ENCODE data around the gene SPTBN2. TPM values are rescaled to one million over a fixed set of nuclear protein-coding genes. Genes with fewer than 3 reads are reported as not detected.

Gene SPTBN2
- total RNA-seq, 4 donors from 2014 or later = under 0.01 to 31.0 (median 1.6) TPM

- Histone ChIP-seq H3K27me3 (no peaks in the 10 kb centered on the region), H3K4me3 (no peak overlapping the region), H3K27ac (no peak overlapping the region), H3K36me3 (no peaks in the 10 kb centered on the region), H3K9me3 (no peaks in the 10 kb centered on the region), H3K4me1 (no peaks in the 10 kb centered on the region)
- intact Hi-C loops (cut with DNase I; ENCODE audit: low total_unique reads) = loop anchor here (10.0 kb wide), 1 partner anchor 272 kb away; no protein-coding TSS in a partner anchor
- DNase-seq = no peak
- TF ChIP-seq POLR2A (IDR thresholded peaks at IDR 0.05) = no peak
- TF ChIP-seq, protein P1, sequence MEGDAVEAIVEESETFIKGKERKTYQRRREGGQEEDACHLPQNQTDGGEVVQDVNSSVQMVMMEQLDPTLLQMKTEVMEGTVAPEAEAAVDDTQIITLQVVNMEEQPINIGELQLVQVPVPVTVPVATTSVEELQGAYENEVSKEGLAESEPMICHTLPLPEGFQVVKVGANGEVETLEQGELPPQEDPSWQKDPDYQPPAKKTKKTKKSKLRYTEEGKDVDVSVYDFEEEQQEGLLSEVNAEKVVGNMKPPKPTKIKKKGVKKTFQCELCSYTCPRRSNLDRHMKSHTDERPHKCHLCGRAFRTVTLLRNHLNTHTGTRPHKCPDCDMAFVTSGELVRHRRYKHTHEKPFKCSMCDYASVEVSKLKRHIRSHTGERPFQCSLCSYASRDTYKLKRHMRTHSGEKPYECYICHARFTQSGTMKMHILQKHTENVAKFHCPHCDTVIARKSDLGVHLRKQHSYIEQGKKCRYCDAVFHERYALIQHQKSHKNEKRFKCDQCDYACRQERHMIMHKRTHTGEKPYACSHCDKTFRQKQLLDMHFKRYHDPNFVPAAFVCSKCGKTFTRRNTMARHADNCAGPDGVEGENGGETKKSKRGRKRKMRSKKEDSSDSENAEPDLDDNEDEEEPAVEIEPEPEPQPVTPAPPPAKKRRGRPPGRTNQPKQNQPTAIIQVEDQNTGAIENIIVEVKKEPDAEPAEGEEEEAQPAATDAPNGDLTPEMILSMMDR (IDR thresholded peaks at IDR 0.05) = no peak
Measured at GRCh38 chr11:66686801-66687750, 41.9 kb downstream of the SPTBN2 start.

- Histone ChIP-seq H3K36me3 (no peaks in the 10 kb centered on the region), H3K27me3 (no peaks in the 10 kb centered on the region), H3K4me3 (no peak overlapping the region), H3K27ac (no peak overlapping the region), H3K9me3 (no peaks in the 10 kb centered on the region), H3K4me1 (no peaks in the 10 kb centered on the region)
- no peak for TF ChIP-seq POLR2A (IDR thresholded peaks at IDR 0.05)
- intact Hi-C loops (cut with DNase I; ENCODE audit: low total_unique reads) = loop anchor here (10.0 kb wide), 1 partner anchor 271 kb away; no protein-coding TSS in a partner anchor
- DNase-seq = no peak
Measured at GRCh38 chr11:66686100-66686785, 42.8 kb downstream of the SPTBN2 start.

- Histone ChIP-seq H3K27me3 (no peaks in the 10 kb centered on the region), H3K9me3 (no peaks in the 10 kb centered on the region), H3K36me3 (no peaks in the 10 kb centered on the region), H3K4me1 (no peaks in the 10 kb centered on the region), H3K4me3 (no peak overlapping the region), H3K27ac (no peak overlapping the region)
- no peak for DNase-seq
- intact Hi-C loops (cut with DNase I; ENCODE audit: low total_unique reads) = loop anchor here (10.0 kb wide), 1 partner anchor 271 kb away; no protein-coding TSS in a partner anchor
- TF ChIP-seq, protein P1 (IDR thresholded peaks at IDR 0.05) = no peak
- no peak for TF ChIP-seq POLR2A (IDR thresholded peaks at IDR 0.05)
Measured at GRCh38 chr11:66685276-66686099, 43.5 kb downstream of the SPTBN2 start.

- no peaks in the 10 kb centered on the region for H3K9me3 ChIP-seq
- no peak overlapping the region for H3K4me3 ChIP-seq
- intact Hi-C loops (cut with DNase I; ENCODE audit: low total_unique reads) = loop anchor here (10.0 kb wide), 1 partner anchor 270 kb away; no protein-coding TSS in a partner anchor
- H3K36me3 ChIP-seq = no peaks in the 10 kb centered on the region
- DNase-seq = no peak
- no peaks in the 10 kb centered on the region for H3K27me3 ChIP-seq
- TF ChIP-seq, protein P1 (IDR thresholded peaks at IDR 0.05) = no peak
- TF ChIP-seq POLR2A (IDR thresholded peaks at IDR 0.05) = no peak
- H3K4me1 ChIP-seq = no peaks in the 10 kb centered on the region
- H3K27ac ChIP-seq = no peak overlapping the region
Measured at GRCh38 chr11:66684635-66685034, 44.4 kb downstream of the SPTBN2 start.

DNA sequence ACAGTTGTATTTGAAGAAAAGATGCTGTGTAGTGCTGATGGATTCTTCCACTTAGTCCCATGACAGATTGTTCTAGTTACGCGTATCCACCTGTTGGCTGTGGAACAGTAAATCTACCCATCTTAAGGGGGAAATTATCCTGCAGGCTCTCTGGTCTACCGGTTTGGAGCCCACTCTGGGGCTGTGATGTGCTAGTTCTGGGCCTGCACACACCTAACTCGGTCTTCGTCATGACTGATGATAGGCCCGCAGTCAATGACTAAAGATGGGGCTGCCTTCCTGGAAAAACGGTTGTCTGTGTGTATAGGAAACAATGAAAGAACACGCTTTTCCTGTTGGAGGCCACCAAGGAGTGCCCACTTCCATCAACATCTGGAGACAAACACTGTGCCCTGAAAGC, 45.1 kb downstream of the SPTBN2 start:
- TF ChIP-seq, protein P1 (IDR thresholded peaks at IDR 0.05) = no peak
- no peak for TF ChIP-seq POLR2A (IDR thresholded peaks at IDR 0.05)
- no peaks in the 10 kb centered on the region for H3K4me1 ChIP-seq
- H3K4me3 ChIP-seq = no peak overlapping the region
- no peak for DNase-seq
- no peak overlapping the region for H3K27ac ChIP-seq
- intact Hi-C loops (cut with DNase I; ENCODE audit: low total_unique reads) = loop anchor here (10.0 kb wide), 1 partner anchor 269 kb away; no protein-coding TSS in a partner anchor
- no peaks in the 10 kb centered on the region for H3K9me3 ChIP-seq
- no peaks in the 10 kb centered on the region for H3K27me3 ChIP-seq
- no peaks in the 10 kb centered on the region for H3K36me3 ChIP-seq

Data from uterus (tissue), 4 donors.